HPDE6-E6E7 (cell line): ENCODE measurements around the gene ZFP36.
A peak's percentile ranks its signal among the peaks of the same experiment; 100 is the strongest.

Source experiments
- DNase-seq: peaks from one replicate; pipeline ENCODE4 v3.0.0; 2011; ENCODE audit warnings: missing footprints; ENCODE audit errors: extremely low spot score

Gene ZFP36

DNA sequence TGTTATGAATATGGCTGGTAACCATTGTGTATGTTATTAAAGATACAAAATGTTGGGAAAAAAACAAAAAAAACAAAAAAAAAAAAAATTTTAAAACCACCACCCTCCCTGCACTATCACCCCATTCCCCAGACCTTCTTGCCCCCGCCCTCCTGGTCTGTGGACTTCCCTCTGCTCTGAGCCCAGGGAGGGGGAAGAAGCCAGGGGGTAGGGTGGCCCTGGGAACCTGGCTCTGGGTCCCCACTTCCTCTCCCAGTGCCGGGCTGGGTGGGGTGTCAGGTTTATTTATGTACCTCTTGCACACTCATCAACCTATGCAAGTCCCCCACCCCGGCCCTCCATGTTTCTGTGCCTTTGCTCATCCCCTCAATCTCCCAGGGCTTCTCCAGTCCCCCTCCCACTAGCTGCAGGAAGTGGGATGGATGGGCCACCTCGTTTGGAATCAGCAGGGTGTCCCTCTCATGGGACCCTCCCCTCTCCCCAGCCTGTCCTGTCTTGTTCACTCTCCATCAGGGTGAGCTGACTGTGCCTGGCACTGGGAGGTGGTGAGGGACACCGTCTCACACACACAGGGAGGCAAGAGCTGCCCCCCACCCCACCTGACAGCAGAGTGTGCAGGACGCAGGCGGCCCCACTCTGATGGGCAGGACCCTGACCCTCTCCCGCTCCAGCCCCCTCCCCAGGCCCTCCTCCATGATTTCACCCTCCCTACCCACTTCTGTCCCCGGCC lies 21.6 kb upstream of the ZFP36 start:
- DNase-seq: no peak

DNA sequence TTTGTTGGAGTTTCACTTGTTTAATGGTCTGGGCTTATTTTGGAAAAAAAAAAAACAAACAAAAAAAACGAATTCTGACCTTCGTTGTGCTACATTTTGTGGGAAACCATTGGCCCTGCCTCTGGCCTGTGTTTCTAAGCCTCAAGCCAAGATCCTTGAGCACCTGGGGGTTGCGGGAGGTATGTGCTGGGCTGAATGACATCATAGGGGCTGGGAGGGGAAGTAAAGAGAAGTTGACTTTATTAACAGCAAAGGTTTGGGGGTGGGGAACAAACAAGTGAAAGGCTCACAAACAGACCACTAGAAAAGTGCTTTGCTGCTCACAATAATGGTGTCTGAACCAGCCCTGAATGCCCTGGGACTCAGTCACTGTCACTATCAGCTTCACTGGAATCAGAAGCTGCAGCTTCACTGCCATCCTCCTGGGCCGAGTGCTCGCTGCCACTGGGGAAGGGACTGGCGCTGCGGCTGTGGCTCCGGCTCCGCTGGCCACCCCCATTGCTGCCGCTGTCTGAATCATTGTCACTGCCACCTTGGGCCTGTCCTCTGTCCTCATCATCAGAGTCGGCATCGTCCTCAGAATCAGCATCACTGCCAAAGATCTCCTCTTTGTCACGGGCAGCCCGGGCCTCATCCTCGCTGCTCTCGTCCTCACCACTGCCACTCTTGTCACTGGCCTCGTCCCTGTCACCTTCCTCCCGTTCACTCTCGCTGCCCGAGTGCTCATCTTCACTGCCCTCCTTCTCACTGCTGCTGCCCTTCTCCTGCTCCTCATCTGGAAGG lies 20.8 kb upstream of the ZFP36 start:
- no peak for DNase-seq

DNA sequence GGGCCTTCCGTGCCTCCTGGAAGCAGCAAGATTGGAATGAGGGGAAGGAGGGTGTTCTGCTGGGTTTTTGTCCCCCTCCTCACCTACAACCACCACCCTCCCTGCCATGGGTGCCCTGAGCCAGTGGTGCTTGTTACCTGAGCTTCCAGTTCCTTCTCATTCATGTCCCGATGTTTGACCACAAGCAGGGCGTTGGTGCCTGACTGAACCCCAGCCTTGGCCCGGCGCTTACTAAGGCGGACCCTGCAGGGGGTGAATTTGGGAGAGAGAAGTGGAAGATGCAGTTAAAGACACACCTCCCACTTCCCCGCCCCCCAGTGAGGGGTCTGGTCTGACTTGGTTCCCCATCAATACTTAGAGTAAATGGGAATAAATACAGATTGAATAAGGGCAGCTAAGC lies 20.1 kb upstream of the ZFP36 start:
- DNase-seq: no peak

DNA sequence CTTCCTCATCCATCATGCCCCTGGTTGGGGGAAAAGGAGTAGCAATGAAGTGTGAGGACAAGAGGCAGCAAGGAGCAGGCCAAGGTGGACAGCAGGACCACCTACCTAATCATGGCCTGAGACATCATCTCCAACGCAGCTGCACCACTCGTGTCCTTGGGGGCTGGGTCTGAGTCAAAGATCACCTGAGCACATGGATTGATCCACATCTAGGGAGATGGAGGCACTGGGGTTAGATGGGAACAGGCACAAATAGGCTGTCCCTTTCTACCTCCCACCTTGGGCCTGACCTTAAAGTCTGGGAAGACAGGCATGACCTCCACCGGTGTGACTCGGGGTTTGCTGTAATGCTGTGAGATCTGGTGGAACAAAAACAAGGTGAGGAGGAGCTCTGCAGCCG lies 18.0 kb upstream of the ZFP36 start:
- DNase-seq: no peak

DNA sequence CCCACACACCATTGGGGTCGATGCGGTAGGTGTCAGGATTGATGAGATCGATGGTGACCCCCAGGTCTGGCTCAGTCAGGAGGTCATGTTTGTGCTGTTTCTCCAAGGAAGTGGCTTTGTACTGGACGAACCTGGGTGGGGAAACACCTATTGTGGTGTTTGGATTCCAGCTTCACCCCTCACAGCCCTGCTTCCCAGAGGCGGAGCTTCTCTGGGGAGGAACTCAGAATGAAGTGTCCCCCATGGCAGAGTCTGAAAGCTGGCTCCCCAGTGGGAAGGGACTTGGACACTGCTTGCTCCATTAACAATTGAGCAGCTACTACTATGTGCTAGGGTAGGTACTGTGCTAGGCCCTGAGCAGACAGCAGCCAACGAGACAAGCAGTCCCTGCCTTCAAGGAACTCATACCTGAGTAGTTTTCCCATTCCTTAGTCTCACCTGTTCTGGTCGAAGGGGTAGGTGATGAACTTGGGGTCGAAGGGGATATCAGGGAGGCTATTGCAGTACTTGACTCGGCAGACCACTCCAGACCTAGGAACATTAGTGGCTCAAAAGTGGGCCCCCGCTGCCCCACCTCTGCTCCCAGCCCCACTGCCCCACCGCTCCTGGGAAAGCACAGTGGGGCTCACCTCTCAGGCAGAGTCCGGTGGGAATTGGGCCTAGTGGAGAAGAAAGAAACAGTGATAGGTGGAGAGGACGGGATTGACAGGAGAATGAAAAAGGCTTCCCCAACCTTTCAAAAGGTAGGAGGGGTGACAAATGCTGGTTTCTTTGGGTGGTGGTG lies 16.8 kb upstream of the ZFP36 start:
- DNase-seq: no peak

DNA sequence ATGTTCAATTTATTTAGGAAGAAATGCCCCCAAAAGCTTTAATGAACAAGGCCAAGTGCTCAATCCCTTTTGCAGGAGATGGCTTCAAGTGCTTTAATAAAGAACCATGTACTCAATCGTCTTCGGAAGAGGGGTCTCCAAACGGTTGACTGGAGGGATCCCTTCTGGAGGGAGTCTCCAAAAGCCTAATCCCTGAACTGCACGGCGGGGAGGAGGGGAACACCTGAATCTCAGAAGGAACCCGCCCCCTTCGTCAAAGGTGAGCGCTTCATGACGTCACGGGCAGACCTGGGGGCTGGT lies 16.2 kb upstream of the ZFP36 start:
- DNase-seq: no peak

DNA sequence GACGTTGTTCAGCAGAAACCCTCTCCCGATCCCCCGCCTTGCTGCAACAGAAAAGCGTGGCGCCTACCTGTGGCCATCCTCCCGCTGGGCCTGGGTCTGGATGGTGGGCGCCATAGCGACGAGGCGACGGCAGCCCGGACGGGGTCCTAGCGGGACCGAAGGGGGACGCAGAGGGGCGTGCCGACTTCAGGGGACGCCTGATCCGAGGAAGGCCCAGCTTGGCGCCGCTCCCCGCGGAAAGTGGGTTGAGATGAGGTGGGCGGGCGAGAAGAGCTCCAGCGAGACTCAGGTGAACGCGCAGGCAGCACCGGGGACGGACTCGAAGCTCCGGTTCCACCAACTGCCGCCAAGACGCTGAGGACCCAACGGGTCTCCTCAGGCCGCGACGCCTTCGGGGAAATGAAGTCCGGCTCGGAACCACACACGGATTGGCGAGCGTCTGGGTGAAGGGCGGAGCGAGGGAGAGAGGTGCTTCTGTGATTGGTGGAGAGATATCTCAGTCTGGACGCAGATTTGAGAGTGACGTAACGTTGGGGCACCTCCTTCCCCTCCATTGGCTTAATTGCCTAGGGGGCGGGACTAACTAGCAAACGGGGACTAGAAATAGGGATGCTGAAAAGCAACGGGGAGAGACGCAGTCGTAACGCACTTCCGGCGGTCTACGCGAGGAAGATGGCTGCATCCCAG lies 15.8 kb upstream of the ZFP36 start, which contains the start of the genes MED29 and PAF1:
Gene MED29, plus strand, starts transcription at position 628 of the 687 bp plus-strand sequence. Its CDS starts 45 bp downstream, at position 673.
Gene PAF1, minus strand, starts transcription at position 356 of the 687 bp plus-strand sequence. Its CDS starts 242 bp downstream, at position 114.
- peak; percentile 99 for DNase-seq

DNA sequence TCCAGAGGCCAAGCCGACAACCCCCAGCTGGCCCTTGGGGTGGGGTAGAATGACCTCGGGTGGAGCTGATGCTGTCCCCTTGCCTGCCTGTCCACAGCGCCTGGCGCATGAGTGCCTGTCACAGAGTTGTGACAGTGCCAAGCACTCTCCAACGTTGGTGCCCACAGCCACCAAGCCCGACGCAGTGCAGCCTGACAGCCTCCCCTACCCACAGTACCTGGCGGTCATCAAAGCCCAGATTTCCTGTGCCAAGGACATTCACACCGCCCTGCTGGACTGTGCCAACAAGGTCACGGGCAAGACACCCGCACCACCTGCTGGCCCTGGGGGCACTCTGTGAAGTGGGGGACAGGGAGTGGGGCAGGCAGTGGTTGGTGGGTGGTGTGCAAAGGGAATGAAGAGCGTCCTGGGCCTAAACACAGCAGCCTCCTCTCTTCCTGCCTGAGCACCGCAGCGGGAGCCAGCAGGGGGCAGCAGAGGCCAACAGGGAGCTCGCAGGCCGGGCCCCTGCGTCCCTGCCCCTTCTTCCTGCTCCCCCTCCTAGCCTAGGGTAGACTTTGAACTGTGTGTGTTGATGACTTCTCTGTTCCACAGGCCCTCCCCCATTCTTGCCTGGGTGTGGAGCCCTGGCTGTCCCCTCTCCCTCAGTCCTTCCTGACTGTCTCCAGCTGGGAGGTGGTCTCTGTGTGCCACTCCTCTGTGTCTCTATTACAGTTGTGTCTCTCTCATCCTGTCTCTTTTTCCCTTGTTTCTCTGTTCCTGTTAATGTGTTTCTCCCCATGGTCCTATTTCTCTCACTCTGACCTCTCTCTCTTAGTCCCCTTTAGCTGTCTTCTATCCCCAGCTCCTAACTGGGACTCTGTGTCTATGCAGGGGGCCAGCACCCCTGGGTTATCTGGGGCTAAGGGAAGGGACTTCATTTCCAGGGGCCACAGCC lies 9.0 kb upstream of the ZFP36 start:
- no peak for DNase-seq

DNA sequence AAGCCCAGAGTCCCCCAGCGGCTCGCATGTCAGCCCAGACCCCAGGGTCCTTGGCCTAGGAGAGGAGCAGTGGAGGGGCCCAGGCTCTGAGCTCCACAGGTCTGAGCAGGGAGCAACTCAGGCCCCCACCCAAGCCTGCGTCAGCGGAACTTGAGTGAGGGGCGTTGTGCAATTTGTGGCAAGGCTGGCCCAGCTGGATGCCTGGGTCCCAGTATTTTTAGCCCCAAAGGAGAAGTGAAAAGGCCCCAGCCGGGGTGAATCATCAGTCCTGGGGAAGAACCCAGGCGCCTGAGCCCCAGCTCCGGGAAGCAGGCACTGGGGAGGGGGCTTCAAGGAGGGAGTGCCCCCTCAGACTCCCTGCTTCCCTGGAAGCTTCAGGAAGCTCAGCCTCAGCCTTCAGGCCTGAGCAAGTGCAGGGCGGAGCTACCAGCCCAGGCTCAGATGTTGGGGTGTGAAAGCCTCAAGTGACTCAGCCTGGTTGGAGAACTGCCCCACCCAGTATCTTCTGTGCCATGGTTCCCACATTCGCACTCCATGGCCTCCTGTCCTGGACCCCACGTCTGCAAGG lies 8.3 kb upstream of the ZFP36 start:
- DNase-seq: no peak

DNA sequence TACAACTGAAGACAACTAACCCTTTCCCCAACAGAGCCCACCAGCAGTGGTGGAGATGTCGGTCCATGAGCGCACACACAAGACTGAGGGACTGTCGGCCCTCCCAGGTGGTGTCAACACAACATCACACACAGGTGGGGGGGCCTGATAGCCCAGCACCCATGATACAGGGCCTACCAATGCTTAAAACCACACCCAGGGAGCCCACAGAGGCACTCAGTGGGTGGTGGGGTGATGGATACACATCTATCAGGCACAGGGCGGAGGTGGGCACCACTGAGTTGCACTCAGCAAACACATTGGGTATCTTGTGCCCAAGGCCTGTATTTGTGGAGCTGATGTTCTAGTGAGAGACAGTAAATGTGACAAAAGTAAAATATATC lies 7.0 kb upstream of the ZFP36 start:
- DNase-seq: no peak

DNA sequence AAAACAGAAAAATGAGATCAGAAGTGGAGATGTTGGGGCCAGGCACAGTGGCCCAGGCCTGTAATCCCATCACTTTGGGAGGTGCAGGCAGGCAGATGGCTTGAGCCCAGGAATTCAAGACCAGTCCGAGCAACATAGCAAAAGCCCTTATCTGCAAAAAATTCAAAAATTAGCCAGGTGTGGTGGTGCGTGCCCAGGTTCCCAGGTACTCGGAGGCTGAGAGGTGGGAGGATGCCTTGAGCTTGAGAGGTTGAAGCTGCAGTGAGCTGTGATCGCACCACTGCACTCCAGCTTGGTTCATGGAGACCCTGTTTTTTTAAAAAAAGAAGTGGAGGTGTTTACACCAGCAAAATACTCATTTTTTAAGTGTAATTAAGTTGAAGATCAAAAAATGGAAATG lies 6.6 kb upstream of the ZFP36 start:
- no peak for DNase-seq

DNA sequence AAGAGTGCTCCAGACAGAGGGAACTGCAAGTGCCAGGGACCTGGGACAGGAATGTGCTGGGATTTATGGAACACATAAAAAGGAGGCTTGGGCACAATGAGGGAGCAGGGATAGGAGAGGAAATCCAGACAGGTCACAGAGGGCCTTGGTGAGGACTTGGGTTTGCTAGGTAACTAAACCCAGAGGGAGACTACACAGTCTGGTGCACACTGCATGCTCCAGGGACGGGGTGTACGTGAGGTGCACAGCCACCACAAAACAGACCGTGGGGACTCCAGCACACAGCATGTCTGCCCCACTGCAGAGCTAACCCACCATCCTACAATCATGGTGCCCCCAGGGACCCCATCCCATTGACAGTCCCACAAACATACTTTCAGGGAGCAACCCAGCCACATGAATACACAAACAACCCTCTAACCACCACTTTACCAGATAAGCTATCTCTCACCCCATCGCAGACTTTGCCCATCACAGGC lies 5.5 kb upstream of the ZFP36 start:
- DNase-seq: no peak

DNA sequence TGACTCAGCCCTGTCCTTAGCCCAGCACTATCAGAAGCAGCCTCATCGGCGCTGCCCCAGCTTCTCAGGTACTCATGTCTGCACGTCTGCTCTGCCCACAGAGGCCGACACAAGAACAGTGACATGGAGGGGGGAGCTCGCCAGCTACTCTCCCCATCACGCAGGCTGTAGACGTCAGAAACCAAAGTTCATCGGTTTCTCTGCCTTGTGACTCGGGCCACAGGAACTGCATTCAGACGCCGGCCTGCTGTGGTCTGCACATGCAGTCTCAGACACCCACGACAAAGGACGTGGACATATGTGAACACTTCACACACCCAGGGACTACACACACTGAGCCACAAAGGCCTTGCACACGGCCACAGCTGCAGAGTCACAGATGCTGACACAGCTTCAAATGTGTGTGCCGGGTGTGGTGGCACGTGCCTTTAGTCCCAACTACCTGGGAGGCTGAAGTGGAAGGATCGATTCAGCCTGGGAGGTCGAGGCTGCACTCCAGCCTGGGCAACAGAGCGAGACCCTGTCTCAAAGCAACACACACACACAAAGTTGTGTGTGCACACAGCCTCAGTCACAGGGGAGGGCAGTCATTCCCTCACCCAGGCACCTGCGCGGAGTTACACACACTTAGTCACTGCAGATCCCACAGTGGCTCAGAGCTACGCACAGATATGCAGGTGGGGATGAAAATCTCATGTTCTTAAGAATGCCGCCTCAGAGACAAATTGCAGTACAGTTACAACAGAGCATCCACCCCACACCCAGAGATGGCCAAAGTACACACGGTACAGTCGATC lies 4.9 kb upstream of the ZFP36 start:
- no peak for DNase-seq

DNA sequence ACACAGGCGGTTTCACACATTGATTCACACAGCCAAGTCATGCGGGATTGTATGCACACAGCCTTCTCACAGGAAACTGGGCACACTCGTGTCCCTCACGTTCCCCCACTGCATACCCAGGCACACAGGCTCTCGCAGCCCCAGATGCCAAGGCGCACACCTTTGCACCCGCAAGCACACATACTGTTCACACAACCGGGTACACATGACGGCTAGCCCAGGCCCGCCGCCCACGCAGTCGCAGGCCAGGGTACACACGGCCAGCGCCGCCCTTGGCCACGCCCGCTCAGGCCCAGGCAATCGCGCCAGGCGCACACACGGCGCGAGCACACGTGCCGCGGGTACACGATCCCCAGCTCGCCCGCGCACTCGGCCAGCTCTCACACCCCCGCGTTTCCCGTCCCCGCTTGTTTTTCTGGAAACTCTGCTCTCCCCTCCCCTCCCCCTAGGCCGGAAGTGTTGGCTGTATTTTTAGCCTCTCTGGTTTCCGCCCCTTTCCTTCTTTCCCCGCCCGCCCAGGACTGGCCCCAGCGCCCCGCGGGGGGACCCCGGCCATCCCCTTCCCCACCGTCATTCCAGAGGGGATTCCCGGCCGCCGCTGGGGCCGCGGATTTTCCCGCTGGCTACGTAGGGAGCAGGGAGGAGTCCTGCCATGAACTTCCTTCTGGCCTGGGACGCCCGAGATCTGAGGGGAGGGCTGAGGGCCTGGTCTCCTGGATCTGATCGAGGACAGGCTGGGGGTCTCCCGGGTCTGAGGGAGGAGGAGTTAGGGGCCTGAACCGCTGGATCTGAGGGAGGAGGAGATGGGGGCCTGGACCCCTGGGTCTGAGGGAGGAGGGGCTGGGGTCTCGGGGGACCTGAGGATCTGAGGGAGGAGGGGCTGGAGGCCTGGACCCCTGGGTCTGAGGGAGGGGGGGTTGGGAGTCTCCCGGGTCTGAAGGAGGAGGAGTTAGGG lies 4.0 kb upstream of the ZFP36 start:
- DNase-seq: no peak

DNA sequence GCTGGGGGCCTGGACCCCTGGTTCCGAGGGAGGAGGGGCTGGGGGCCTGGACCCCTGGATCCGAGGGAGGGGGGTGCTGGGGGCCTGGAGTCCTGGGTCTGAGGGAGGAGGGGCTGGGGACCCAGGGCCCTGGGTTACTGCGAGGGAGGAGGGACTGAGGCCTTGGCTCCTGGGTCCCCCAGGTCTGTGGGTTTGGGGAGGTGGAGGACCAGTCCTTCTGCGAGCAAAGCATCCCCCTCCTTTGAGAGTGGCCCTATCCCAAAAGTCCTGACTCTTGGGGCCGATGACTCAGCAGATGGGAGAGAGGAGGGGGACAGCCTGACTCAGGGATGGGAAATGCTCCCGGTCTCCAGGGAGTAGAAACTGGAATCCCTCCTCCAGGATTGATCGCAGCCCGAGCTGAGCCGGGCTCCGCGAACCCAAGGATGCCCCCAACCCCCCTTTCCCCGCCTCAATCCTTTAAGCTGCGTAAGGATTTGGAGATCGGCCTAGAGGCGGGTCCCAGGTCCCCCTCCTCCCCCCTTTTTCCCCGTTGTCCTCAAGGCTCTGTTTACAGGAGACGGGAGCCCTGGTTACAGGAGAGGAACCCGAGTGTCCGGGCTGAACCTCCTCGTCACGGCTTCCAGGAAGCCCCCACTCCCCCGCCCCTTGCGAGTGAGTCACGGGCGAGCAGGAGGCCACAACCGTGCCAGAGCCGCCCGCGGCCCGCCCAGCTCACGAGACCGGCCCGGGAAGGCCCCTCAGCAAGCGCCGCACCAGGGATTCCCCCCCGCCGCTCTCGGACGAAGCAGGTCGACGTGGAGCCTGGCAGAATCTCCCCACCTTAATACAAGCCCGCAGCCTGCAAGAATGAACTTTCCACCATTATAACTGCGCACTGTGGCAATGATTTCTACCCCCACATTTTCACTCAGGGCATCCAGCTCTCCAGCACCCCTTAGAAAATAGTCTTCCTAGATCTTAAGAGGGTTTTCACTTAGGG lies 3.0 kb upstream of the ZFP36 start:
- DNase-seq: no peak

DNA sequence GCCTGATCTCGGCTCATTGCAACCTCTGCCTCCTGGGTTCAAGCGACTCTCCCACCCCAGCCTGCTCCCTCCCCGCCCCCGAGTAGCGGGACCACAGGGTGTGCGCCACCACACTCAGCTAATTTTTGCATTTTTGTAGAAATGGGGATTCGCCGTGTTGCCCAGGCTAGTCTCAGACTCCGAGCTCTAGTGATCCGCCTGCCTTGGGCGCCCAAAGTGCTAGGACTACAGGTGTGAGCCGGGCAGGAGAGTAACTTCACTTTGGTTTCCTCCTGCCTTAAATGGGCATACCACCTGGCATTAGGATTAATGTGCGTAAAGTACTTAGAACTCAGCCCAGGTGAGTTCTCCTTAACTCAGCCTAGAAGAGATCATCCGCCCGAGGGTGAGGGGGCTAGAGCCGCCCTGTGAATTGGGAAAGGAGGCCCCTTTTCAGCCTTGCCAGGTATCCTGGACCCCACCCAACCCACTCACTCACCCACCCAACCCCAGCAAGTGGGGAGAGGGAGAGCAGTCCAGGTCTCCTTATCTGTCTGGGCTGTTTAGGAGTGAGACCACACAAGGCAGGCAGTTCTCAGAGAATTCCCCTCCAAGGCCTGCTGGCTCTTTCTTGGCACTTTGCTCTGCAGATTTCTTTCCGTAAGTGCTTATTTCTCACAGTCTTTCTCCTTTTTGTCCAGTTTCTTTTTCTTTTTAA lies 1.2 kb upstream of the ZFP36 start:
- DNase-seq: no peak
